Gastroesophageal sphincter (tissue), 3 donors: ENCODE results near the gene KRTAP10-7.

Source experiments
- CTCF ChIP-seq, 4 experiments: fragments of 200-600 bp in 2 of 4; fragments of 450-650 bp in 2 of 4; sonication (generic) in 1 of 4; IDR thresholded peaks; one replicate each; pipeline ENCODE4 v1.5.1; 2017 to 2019; ENCODE audit warnings: antibody characterized with exemption in 4 of 4, mild to moderate bottlenecking in 2 of 4, moderate library complexity in 2 of 4
- POLR2AphosphoS5 ChIP-seq: sonication (generic); formaldehyde crosslinking; IDR thresholded peaks from one replicate; pipeline ENCODE4 v1.6.1; 2017; ENCODE audit warnings: antibody characterized with exemption

DNA sequence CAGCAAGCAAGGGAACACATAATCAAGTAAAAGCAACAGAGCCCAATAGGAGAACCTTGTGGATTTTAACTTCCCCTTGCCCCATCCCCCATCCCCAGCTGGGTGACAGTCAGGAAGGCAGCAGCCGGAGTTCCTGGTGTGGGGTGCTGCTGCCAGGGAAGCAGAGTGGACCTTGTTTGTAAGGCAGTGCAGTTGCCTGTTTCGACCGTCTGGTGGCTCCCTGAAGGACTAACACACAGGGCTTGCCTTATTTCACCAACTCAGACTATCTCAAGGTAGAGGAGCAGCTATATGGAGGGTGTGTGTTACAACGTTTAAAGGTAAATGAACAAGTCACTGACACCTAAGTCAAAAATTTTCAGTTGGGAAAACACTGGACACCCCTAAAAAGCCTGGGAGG, 18.1 kb downstream of the KRTAP10-7 start:
- TF ChIP-seq CTCF (IDR thresholded peaks at IDR 0.05), result no peak
- no peak for TF ChIP-seq POLR2AphosphoS5
